Measurements from ENCODE around the gene GPR148. TPM values are rescaled to one million over a fixed set of nuclear protein-coding genes. Genes with fewer than 3 reads are reported as not detected.

The GPR148 gene
- total RNA-seq, 1 experiment from 2014 or later = not detected

GRCh38 chr2:130763405-130763804 lies 34.5 kb downstream of the GPR148 start:
- no peaks in the 10 kb centered on the region for H3K79me2 ChIP-seq (ENCODE audit: insufficient read depth, low read length)
- H3K9me2 ChIP-seq (ENCODE audit: insufficient read depth) = no peaks in the 10 kb centered on the region
- no peaks in the 10 kb centered on the region for H3K36me3 ChIP-seq (ENCODE audit: control insufficient read depth in 1 of 2, insufficient read depth in 2 of 2, low read length in 2 of 2)
- no TSS peak for BruUV-seq (replicated peaks)
- no peak overlapping the region for H3K9ac ChIP-seq (ENCODE audit: low read length)
- RAD21 ChIA-PET (ENCODE audit: low non-redundant PET in 1 of 2, low total read pairs in 2 of 2, uncharacterized antibody in 2 of 2, unreplicated experiment in 2 of 2) = no interaction called here
- no peak for ATAC-seq
- no peaks in the 10 kb centered on the region for H3K9me3 ChIP-seq (ENCODE audit: control insufficient read depth in 1 of 2, insufficient read depth in 1 of 2, low read depth in 1 of 2, low read length in 2 of 2)
- POLR2A ChIA-PET = no interaction called here
- no peak for DNase-seq (ENCODE audit: low read depth, low spot score)
- TF ChIP-seq EZH2 (IDR thresholded peaks at IDR 0.05) (no peak), EGR1 (IDR thresholded peaks at IDR 0.05; ENCODE audit: low read depth) (no peak), CBX3 (IDR thresholded peaks at IDR 0.05; ENCODE audit: low read depth) (no peak), JUND (IDR thresholded peaks at IDR 0.05) (no peak), TCF7L2 (IDR thresholded peaks at IDR 0.05; ENCODE audit: borderline replicate concordance, extremely low read depth, insufficient read depth, insufficient read length) (no peak), ZBTB33 (IDR thresholded peaks at IDR 0.05; ENCODE audit: extremely low read depth, insufficient replicate concordance, low read length) (no peak), ATF3 (IDR thresholded peaks at IDR 0.05) (no peak), REST (IDR thresholded peaks at IDR 0.05; ENCODE audit: low read depth) (no peak), EZH2phosphoT487 (IDR thresholded peaks at IDR 0.05; ENCODE audit: borderline replicate concordance) (no peak), POLR2A (IDR thresholded peaks at IDR 0.05; ENCODE audit: borderline replicate concordance, extremely low read depth, insufficient read depth, insufficient read length) (no peak), ELF1 (IDR thresholded peaks at IDR 0.05; ENCODE audit: borderline replicate concordance, low read depth) (no peak), YY1 (IDR thresholded peaks at IDR 0.05; ENCODE audit: extremely low read depth, insufficient replicate concordance, low read depth, low read length) (no peak)
- no peaks in the 10 kb centered on the region for H4K20me1 ChIP-seq (ENCODE audit: insufficient read depth)
- H3K27me3 ChIP-seq (ENCODE audit: insufficient read depth, low read length) = no peaks in the 10 kb centered on the region; the same call in 1 of the 2 replicates
- no peak overlapping the region for H3K27ac ChIP-seq (ENCODE audit: low read depth, low read length)
- peaks cover 0 to 4% of the 10 kb centered on the region in 2 experiments; a peak in 1 of 4 replicates for H3K4me1 ChIP-seq (ENCODE audit: control insufficient read depth in 1 of 2, insufficient read depth in 2 of 2, low read length in 2 of 2)
- intact Hi-C loops (cut with micrococcal nuclease) = no loop called here
- H3K4me2 ChIP-seq (ENCODE audit: low read length) = no peak overlapping the region
- no peak overlapping the region for H3K4me3 ChIP-seq (replicated peaks in 1 of 2; ENCODE audit: low read depth in 1 of 2, low read length in 2 of 2)
- CTCF ChIA-PET = no interaction called here
- no peak overlapping the region for H2AFZ ChIP-seq (ENCODE audit: low read depth, low read length, poor library complexity, severe bottlenecking)

All from HCT116 (cell line).